Adrenal gland (tissue), 12 donors: ENCODE results near the gene SULF2. TPM values are rescaled to one million over a fixed set of nuclear protein-coding genes. Genes with fewer than 3 reads are reported as not detected.
A peak's percentile ranks its signal among the peaks of the same experiment; 100 is the strongest.

Experiments
- DNase-seq, 7 donors: peaks; one replicate each; pipeline ENCODE4 v3.0.0-alpha.2; 2019 to 2020
- H3K27ac ChIP-seq, 5 donors: fragments of 200-600 bp; sonication (generic) in 4 of 5; 1 replicate in 3 of 5; 2 replicates in 2 of 5; pipeline versions ENCODE4 v1.5.1 to v1.8.0; 2016 to 2020; ENCODE audit warnings: mild to moderate bottlenecking in 1 of 5
- H3K27me3 ChIP-seq: fragments of 200-600 bp; 2 replicates; pipeline ENCODE4 v1.8.0; 2021
- H3K36me3 ChIP-seq, 2 donors: fragments of 200-600 bp; replicated peaks in 1 of 2; 1 replicate in 1 of 2; 2 replicates in 1 of 2; pipeline versions ENCODE4 v1.5.1 to v1.8.0; 2018 to 2022
- H3K4me1 ChIP-seq, 2 donors: fragments of 200-600 bp; replicated peaks in 1 of 2; 1 replicate in 1 of 2; 2 replicates in 1 of 2; pipeline versions ENCODE4 v1.5.1 to v1.8.0; 2018 to 2021
- H3K4me3 ChIP-seq, 4 donors: fragments of 200-600 bp; sonication (generic) in 3 of 4; one replicate each; pipeline ENCODE4 v1.5.1; 2016 to 2018
- H3K9me3 ChIP-seq, 3 donors: fragments of 200-600 bp; sonication (generic) in 1 of 3; replicated peaks in 1 of 3; 1 replicate in 2 of 3; 2 replicates in 1 of 3; pipeline versions ENCODE4 v1.5.1 to v1.8.0; 2016 to 2021
- POLR2A ChIP-seq, 2 donors: fragments of 450-650 bp; IDR thresholded peaks; one replicate each; pipeline ENCODE4 v1.6.1; 2017; ENCODE audit warnings: antibody characterized with exemption in 2 of 2, mild to moderate bottlenecking in 2 of 2, moderate library complexity in 1 of 2
- WGBS, 4 donors: extraction: QIAGEN DNeasy Blood & Tissue Kit in 2 of 4; methylation state at CpG; one replicate each; pipeline versions ENCODE4 v1.1.5 to v1.1.7; 2013 to 2017; 5-methylcytosine and 5-hydroxymethylcytosine counted together
- intact Hi-C, 2 donors: fragments of 100-400 bp; cut with DNase I; formaldehyde crosslinking; loops; one replicate each; pipeline versions ENCODE4 v1.14.1 to v1.15.0; 2022 to 2023
- polyA plus RNA-seq, 3 donors: library from polyadenylated mRNA; stranded (reverse); fragments of 200-250 nt in 2 of 3; fragments of 350-450 nt in 1 of 3; fragmentation: Illumina TruSeq in 1 of 3; extraction: RNeasy Lipid Tissue Mini Kit (QIAGEN cat#74804) in 1 of 3; gene quantifications; one replicate each; pipeline ENCODE4 v1.2.3, GENCODE V29; 2013 to 2014
- total RNA-seq, 9 donors: library from RNA; depleted of rRNA in 4 of 9; stranded (reverse); fragments of >200 nt in 4 of 9; fragments of 120-200 nt in 1 of 9; fragmentation: NEBNext Ultra II Directional in 1 of 9; extraction: Animal tissue kit (Norgen Biotek cat#: 25700) in 1 of 9; gene quantifications; one replicate each; pipeline versions ENCODE4 v1.1.0 to v1.2.4, GENCODE V29; 2013 to 2023
- TF ChIP-seq, protein P1 (sequence below), 6 experiments: fragments of 450-650 bp in 4 of 6; fragments of 200-600 bp in 2 of 6; sonication (generic) in 1 of 6; IDR thresholded peaks; 1 replicate in 5 of 6; 2 replicates in 1 of 6; pipeline versions ENCODE4 v1.5.1 to v1.8.0; 2016 to 2021; ENCODE audit warnings: antibody characterized with exemption in 6 of 6, mild to moderate bottlenecking in 2 of 6, moderate library complexity in 1 of 6
- donor health status: healthy with polysubstance abuse.
- donor health status: Bipolar disorder and iron deficiency.
- donor health status: DM: yes; HTN: yes; CAD: no.
- donor health status: DM: no; HTN: no; CAD: no.
- donor health status: DM: no; HTN: no; CAD: no.
- donor health status: DM: yes; HTN: yes; CAD: no.

The SULF2 gene
- total and polyA plus RNA-seq, 12 donors, result 13.5 to 42.5 (median 25.6) TPM

DNA sequence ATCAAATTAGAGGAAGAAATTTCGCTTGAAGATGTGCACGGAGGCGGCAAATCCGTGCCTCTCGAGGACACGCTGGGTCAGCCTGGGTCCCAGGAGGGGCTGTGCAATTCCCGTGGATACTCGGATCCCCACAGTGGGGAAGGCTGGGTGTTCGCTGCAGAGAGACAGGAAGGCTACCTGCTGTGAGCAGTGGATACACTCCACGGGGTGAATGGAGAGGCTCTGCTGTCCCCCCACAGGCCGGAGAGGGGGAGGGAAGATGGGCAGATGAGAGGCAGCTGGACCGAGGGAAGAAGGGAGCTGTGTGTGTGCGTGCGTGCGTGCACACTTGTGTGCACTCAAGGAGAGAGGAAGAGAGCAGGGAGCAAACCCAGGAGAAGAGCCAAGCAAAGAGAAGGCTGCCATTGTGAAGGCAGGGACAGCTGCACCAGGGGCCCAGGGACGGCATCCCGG is 57.3 kb downstream of the SULF2 start:
- WGBS, 4 donors, result 69 to 77% (median 73%) methylated on average over 17 of the region's 17 CpGs
- intact Hi-C loops, result no loop called here
- no peak overlapping the region for H3K27ac ChIP-seq

DNA sequence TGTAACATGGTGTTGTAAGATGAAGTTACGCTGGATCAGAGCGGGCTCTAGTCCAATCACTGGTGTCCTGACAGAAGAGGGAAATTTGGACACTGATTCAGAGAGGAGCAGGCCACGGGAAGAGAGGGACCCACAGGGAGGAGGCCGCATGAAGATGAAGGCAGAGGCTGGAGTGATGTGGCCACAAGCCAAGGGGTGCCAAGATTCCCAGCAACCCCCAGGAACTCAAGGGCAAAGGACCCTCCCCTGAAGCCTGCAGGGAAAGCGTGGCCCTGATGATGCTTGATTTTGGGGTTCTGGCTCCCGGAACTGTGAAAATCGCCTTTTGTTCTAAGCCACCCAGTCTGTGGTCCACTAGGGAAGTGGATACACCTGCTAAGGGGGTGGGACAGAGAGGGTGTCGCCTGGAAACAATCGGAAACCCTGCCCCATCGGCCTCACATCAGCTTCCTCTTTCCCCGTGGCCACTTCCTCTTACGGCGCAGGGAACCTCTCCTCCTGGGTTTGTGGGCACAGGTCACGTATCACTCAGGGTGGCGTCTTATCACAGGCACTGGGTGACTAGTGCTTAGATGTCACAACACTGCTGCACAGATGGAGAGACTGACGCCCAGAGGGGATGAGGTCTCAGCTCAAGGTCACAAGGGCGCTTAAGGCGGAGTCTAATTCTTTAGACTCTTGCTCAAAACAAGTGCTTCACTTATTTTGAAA is 58.0 kb downstream of the SULF2 start:
- 70 to 89% (median 74%) methylated on average over 16 to 18 of the region's 18 CpGs for WGBS, 4 donors
- Histone ChIP-seq H3K27me3 (no peaks in the 10 kb centered on the region), H3K4me1 (no peaks in the 10 kb centered on the region), H3K9me3 (no peaks in the 10 kb centered on the region), H3K4me3 (no peak overlapping the region), H3K36me3 (no peaks in the 10 kb centered on the region), H3K27ac (no peak overlapping the region)
- intact Hi-C loops, result no loop called here
- TF ChIP-seq, protein P1, sequence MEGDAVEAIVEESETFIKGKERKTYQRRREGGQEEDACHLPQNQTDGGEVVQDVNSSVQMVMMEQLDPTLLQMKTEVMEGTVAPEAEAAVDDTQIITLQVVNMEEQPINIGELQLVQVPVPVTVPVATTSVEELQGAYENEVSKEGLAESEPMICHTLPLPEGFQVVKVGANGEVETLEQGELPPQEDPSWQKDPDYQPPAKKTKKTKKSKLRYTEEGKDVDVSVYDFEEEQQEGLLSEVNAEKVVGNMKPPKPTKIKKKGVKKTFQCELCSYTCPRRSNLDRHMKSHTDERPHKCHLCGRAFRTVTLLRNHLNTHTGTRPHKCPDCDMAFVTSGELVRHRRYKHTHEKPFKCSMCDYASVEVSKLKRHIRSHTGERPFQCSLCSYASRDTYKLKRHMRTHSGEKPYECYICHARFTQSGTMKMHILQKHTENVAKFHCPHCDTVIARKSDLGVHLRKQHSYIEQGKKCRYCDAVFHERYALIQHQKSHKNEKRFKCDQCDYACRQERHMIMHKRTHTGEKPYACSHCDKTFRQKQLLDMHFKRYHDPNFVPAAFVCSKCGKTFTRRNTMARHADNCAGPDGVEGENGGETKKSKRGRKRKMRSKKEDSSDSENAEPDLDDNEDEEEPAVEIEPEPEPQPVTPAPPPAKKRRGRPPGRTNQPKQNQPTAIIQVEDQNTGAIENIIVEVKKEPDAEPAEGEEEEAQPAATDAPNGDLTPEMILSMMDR (IDR thresholded peaks at IDR 0.05), result no peak
- TF ChIP-seq POLR2A (IDR thresholded peaks at IDR 0.05), result no peak
- peak; percentile 28 to 67 (median 41) for DNase-seq

More for the DNA sequence above, 57.3 kb downstream of the SULF2 start:
- no peak for DNase-seq
- H3K27me3 ChIP-seq, result no peaks in the 10 kb centered on the region
- H3K4me1 ChIP-seq, result no peaks in the 10 kb centered on the region
- H3K9me3 ChIP-seq, result no peaks in the 10 kb centered on the region
- H3K4me3 ChIP-seq, result no peak overlapping the region
- TF ChIP-seq, protein P1 (IDR thresholded peaks at IDR 0.05), result no peak
- no peak for TF ChIP-seq POLR2A (IDR thresholded peaks at IDR 0.05)
- H3K36me3 ChIP-seq, result no peaks in the 10 kb centered on the region

DNA sequence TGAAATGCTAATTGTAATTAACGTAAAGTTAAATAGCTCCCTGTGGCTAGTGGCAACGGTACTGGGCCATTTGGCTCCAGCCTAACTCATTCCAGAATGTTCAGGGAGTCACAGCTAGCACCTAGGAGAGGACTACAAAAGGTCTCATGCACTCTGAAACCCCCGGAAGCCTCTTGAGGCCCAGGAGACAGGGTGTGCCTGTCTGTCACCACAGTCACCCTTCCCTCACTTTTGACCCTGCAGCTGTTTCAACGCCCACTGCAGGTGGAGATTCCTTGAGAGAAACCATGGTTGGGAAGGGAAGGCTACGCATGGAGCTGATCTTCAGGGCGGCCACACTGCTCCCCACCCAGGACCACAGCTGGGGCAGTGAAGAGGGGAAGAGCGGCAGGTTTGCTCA is 58.6 kb downstream of the SULF2 start:
- intact Hi-C loops, result no loop called here
- WGBS, 4 donors, result 78 to 92% (median 91%) methylated on average over 7 of the region's 7 CpGs
- no peak overlapping the region for H3K27ac ChIP-seq

DNA sequence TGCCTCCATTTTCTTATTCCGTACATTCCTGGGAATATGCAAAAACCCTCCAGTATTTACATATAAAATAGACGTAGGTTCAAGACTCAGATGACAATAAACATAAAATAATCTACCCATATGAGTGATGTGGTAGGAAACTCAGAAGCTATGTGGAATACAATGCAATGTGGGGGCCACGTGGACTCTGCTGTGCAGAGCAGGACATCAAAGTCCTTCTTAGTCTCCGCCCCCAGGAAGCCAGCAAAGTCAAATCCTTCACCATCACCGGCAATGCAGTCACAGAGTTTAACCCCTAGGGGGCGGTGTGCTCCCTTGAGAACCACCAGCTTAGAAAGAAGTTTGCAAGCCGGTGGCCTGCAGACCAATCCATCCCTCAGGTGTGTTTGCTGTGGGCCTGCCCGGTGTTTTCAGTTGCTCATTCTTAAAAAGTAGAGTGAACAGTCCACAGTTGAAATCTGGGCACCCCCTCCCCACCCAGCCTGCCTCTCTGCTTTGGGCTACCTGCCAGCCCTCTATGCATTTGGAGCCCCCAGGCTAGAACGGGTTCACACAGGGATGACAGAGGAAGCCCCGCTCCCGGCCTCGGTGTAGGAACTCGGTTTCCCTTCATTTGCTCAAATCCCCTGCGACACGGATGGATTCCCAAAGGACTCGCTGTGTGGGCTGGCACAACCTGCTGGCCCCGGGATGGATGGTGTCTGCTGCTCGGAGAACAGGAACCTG is 59.9 kb downstream of the SULF2 start:
- no peaks in the 10 kb centered on the region for H3K9me3 ChIP-seq
- no peaks in the 10 kb centered on the region for H3K27me3 ChIP-seq
- TF ChIP-seq, protein P1 (IDR thresholded peaks at IDR 0.05), result peak; percentile 67 to 87 (median 79)
- no peak for TF ChIP-seq POLR2A (IDR thresholded peaks at IDR 0.05)
- intact Hi-C loops, result no loop called here
- H3K4me3 ChIP-seq, result no peak overlapping the region
- 47 to 55% (median 53%) methylated on average over 13 to 18 of the region's 18 CpGs for WGBS, 4 donors
- peaks cover 0 to 7% of the 10 kb centered on the region in 2 donors for H3K4me1 ChIP-seq
- no peaks in the 10 kb centered on the region for H3K36me3 ChIP-seq
- DNase-seq, result peak; percentile 71 to 86 (median 75)
- no peak overlapping the region for H3K27ac ChIP-seq

More for the DNA sequence above, 58.6 kb downstream of the SULF2 start:
- Histone ChIP-seq H3K27me3 (no peaks in the 10 kb centered on the region), H3K9me3 (no peaks in the 10 kb centered on the region), H3K4me1 (no peaks in the 10 kb centered on the region), H3K4me3 (no peak overlapping the region), H3K36me3 (no peaks in the 10 kb centered on the region)
- no peak for TF ChIP-seq POLR2A (IDR thresholded peaks at IDR 0.05)
- TF ChIP-seq, protein P1 (IDR thresholded peaks at IDR 0.05), result no peak
- no peak for DNase-seq
